Vagina (tissue), 2 donors: Measurements from ENCODE around the gene TBX15.

Experiments
- POLR2AphosphoS5 ChIP-seq, 2 donors: sonication (generic); formaldehyde crosslinking; IDR thresholded peaks; one replicate each; pipeline ENCODE4 v1.9.0; 2017; ENCODE audit warnings: antibody characterized with exemption in 2 of 2, mild to moderate bottlenecking in 2 of 2, low read depth in 1 of 2; ENCODE audit not compliant: insufficient read depth in 1 of 2
- TF ChIP-seq, protein P1 (sequence below), 3 experiments: fragments of 450-650 bp in 2 of 3; fragments of 200-600 bp in 1 of 3; sonication (generic) in 1 of 3; IDR thresholded peaks; one replicate each; pipeline ENCODE4 v1.5.1; 2017 to 2019; ENCODE audit warnings: antibody characterized with exemption in 3 of 3, mild to moderate bottlenecking in 2 of 3, moderate library complexity in 2 of 3

GRCh38 chr1:119007339-119007669 lies 19.2 kb upstream of the TBX15 start:
- TF ChIP-seq, protein P1, sequence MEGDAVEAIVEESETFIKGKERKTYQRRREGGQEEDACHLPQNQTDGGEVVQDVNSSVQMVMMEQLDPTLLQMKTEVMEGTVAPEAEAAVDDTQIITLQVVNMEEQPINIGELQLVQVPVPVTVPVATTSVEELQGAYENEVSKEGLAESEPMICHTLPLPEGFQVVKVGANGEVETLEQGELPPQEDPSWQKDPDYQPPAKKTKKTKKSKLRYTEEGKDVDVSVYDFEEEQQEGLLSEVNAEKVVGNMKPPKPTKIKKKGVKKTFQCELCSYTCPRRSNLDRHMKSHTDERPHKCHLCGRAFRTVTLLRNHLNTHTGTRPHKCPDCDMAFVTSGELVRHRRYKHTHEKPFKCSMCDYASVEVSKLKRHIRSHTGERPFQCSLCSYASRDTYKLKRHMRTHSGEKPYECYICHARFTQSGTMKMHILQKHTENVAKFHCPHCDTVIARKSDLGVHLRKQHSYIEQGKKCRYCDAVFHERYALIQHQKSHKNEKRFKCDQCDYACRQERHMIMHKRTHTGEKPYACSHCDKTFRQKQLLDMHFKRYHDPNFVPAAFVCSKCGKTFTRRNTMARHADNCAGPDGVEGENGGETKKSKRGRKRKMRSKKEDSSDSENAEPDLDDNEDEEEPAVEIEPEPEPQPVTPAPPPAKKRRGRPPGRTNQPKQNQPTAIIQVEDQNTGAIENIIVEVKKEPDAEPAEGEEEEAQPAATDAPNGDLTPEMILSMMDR (IDR thresholded peaks at IDR 0.05): no peak
- no peak for TF ChIP-seq POLR2AphosphoS5 (IDR thresholded peaks at IDR 0.05; ENCODE audit: insufficient read depth in 1 of 2, low read depth in 1 of 2)
